Measurements from ENCODE around the gene GRIK4. TPM values are rescaled to one million over a fixed set of nuclear protein-coding genes. Genes with fewer than 3 reads are reported as not detected.

GRIK4 gene
- total and polyA plus RNA-seq, 11 donors: 0.04 to 0.45 (median 0.12) TPM; not detected in 6

- H3K4me1 ChIP-seq: no peaks in the 10 kb centered on the region
- ATAC-seq (peak in 1 of 4 donors; percentile 44), DNase-seq (no peak)
- H3K36me3 ChIP-seq: no peaks in the 10 kb centered on the region
- no peak for TF ChIP-seq POLR2A (IDR thresholded peaks at IDR 0.05)
- no peak for TF ChIP-seq CTCF (IDR thresholded peaks at IDR 0.05)
- intact Hi-C loops (cut with DNase I): no loop called here
- H3K27ac ChIP-seq: no peak overlapping the region
- WGBS, 4 donors: 46 to 70% (median 57%) methylated on average over 4 of the region's 4 CpGs
- H3K27me3 ChIP-seq: peaks cover 0 to 16% (median 0%) of the 10 kb centered on the region in 9 donors
- no peak overlapping the region for H3K4me3 ChIP-seq
- H3K9me3 ChIP-seq: no peaks in the 10 kb centered on the region
Observed at GRCh38 chr11:120735035-120735434, 223.5 kb downstream of the GRIK4 start.

- intact Hi-C loops (cut with DNase I): no loop called here
- no peak for TF ChIP-seq CTCF (IDR thresholded peaks at IDR 0.05)
- no peak for TF ChIP-seq POLR2A (IDR thresholded peaks at IDR 0.05)
- H3K4me3 ChIP-seq: no peak overlapping the region
- ATAC-seq: peak in 1 of 4 donors; percentile 29
- H3K9me3 ChIP-seq: no peaks in the 10 kb centered on the region
- WGBS, 4 donors: 70 to 79% (median 71%) methylated on average over 9 to 10 of the region's 10 CpGs
- DNase-seq: no peak
- no peaks in the 10 kb centered on the region for H3K36me3 ChIP-seq
- H3K27me3 ChIP-seq: peaks cover 0 to 24% (median 0%) of the 10 kb centered on the region in 9 donors
- H3K4me1 ChIP-seq: no peaks in the 10 kb centered on the region
- no peak overlapping the region for H3K27ac ChIP-seq
Observed at GRCh38 chr11:120738516-120739046, 227.0 kb downstream of the GRIK4 start.

- WGBS, 4 donors: 60 to 79% (median 62%) methylated on average over 3 of the region's 3 CpGs
- Histone ChIP-seq H3K4me3 (no peak overlapping the region), H3K27ac (no peak overlapping the region), H3K4me1 (no peaks in the 10 kb centered on the region), H3K27me3 (peaks cover 0 to 30% (median under 1%) of the 10 kb centered on the region in 9 donors), H3K9me3 (no peaks in the 10 kb centered on the region), H3K36me3 (no peaks in the 10 kb centered on the region)
- DNase-seq: no peak
- TF ChIP-seq CTCF (IDR thresholded peaks at IDR 0.05) (no peak), POLR2A (IDR thresholded peaks at IDR 0.05) (no peak)
- ATAC-seq: no peak
- intact Hi-C loops (cut with DNase I): no loop called here
Observed at GRCh38 chr11:120739780-120740179, 228.2 kb downstream of the GRIK4 start.

GRCh38 chr11:120740380-120740779 lies 228.8 kb downstream of the GRIK4 start:
- Histone ChIP-seq H3K27ac (no peak overlapping the region), H3K27me3 (peaks cover 0 to 29% (median 3%) of the 10 kb centered on the region in 9 donors), H3K4me3 (no peak overlapping the region), H3K9me3 (no peaks in the 10 kb centered on the region), H3K36me3 (no peaks in the 10 kb centered on the region), H3K4me1 (no peaks in the 10 kb centered on the region)
- no peak for TF ChIP-seq CTCF (IDR thresholded peaks at IDR 0.05)
- no peak for TF ChIP-seq POLR2A (IDR thresholded peaks at IDR 0.05)
- intact Hi-C loops (cut with DNase I): no loop called here
- DNase-seq (no peak), ATAC-seq (no peak)
- WGBS, 4 donors: 80 to 95% (median 88%) methylated on average over 2 to 3 of the region's 3 CpGs
